ENCODE data around the gene SLAMF1.
A peak's percentile ranks its signal among the peaks of the same experiment; 100 is the strongest.
"Not testable (repeated sequence)": the region's sequence is repeated elsewhere in the genome, so short reads cannot be mapped to it uniquely, and the experiment has no call there.

SLAMF1 gene, protein sequence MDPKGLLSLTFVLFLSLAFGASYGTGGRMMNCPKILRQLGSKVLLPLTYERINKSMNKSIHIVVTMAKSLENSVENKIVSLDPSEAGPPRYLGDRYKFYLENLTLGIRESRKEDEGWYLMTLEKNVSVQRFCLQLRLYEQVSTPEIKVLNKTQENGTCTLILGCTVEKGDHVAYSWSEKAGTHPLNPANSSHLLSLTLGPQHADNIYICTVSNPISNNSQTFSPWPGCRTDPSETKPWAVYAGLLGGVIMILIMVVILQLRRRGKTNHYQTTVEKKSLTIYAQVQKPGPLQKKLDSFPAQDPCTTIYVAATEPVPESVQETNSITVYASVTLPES

DNA sequence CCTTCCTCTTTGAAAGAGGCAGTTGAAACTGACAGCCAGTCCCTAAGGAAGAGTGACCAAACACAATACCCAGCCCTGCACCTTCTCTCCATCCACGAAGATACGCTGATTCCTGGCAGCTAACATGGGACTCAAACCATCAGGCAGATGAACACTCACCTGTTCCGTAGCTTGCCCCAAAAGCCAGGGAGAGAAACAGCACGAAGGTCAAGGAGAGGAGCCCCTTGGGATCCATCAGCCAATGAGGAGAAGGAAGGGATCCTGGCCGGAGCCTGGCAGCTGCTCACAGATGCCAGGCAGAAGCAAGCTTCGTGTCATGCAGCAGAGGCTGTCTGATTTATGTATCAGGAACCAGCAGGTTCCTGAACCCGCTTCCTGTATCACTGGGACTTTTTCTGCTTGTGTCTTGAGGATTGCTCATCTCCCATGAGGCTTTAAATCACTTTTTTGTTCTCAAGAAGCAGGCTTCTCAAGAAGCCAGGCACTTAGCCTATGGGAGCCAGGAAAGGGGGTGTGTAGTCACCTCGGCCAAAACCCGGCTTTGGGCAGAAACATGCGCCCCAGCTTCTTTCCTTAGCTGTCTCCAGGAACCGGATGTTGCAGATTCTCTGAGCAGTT is at the start of gene SLAMF1:
Gene SLAMF1 (minus strand): TSS at position 334 of the 618 bp plus-strand sequence. CDS start 99 bp downstream, at position 235.
- DNase-seq: peak; percentile 49 to 52

DNA sequence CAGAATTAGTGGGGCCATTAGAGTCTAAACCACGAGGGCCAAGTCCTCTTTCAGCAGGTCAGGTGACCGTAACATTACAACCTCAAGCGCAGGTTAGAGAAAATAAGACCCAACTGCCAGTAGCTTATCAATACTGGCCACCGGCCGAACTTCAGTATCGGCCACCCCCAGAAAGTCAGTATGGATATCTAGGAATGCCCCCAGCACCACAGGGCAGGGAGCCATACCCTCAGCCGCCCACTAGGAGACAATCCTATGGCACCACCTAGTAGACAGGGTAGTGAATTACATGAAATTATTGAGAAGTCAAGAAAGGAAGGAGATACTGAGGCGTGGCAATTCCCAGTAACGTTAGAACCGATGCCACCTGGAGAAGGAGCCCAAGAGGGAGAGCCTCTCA is 45.5 kb upstream of the SLAMF1 start:
- DNase-seq: not testable (repeated sequence)

DNA sequence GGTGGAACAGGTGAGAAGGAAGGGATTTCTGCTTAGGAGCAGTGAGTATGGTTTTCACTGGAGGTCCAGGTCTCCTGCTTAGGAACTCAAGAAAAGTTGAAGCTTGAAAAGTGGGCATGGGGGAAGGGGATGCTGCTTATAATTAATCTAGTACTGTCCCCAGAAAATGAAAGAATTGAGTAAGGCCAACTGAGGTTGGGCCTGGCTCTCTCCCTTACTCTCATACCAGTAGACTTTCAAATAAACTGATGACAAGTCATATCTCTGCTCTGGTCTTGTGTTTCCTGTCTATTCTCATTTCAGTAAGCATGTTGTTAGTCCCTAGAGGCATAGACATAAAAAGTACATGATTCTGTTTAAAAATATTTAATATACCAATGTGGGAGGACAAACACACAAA is 38.4 kb upstream of the SLAMF1 start:
- DNase-seq: no peak

GRCh38 chr1:160682983-160683865 is 36.4 kb upstream of the SLAMF1 start:
- DNase-seq: peak; percentile 11 to 49

DNA sequence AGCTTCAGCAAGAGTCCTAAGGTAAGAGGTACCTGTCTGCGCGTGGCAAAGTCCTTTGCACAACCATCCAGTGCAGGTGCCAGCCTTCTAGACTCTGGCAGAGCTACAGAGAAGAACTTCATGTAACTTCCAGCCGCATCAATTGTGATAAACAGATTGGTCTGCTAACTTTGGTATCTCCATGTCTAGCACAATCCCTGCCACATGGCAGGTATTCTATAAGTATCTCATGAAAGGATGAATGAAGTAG is 35.0 kb upstream of the SLAMF1 start:
- DNase-seq: no peak

GRCh38 chr1:160681066-160681890 is 34.4 kb upstream of the SLAMF1 start:
- peak; percentile 88 to 89 for DNase-seq

GRCh38 chr1:160680399-160680798 is 33.6 kb upstream of the SLAMF1 start:
- no peak for DNase-seq

DNA sequence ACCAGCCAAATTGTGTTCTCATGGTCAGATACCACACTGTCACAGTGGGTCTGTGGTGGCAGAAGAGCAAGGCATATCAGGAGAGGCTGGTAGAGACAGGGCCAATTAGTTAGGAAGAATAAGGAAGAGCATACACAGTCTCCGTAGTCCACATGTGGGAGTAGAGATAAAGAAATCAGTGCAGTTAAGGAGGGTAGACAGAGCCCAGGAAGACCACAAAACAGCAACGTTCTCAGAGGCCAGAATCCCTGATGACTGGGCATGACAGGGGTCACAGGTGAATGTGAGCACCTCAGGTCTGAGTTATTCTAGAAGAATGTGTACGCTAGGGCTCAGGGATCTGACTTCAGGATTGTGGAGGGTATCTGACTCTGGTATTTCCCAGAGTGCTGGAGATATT is 33.0 kb upstream of the SLAMF1 start:
- DNase-seq: no peak

- no peak for DNase-seq
These were observed 30.2 kb upstream of the SLAMF1 start for GRCh38 chr1:160676869-160677597.

GRCh38 chr1:160675641-160676410 is 29.0 kb upstream of the SLAMF1 start:
- DNase-seq: peak; percentile 77 to 80

GRCh38 chr1:160674415-160674814 is 27.6 kb upstream of the SLAMF1 start:
- DNase-seq: no peak

DNA sequence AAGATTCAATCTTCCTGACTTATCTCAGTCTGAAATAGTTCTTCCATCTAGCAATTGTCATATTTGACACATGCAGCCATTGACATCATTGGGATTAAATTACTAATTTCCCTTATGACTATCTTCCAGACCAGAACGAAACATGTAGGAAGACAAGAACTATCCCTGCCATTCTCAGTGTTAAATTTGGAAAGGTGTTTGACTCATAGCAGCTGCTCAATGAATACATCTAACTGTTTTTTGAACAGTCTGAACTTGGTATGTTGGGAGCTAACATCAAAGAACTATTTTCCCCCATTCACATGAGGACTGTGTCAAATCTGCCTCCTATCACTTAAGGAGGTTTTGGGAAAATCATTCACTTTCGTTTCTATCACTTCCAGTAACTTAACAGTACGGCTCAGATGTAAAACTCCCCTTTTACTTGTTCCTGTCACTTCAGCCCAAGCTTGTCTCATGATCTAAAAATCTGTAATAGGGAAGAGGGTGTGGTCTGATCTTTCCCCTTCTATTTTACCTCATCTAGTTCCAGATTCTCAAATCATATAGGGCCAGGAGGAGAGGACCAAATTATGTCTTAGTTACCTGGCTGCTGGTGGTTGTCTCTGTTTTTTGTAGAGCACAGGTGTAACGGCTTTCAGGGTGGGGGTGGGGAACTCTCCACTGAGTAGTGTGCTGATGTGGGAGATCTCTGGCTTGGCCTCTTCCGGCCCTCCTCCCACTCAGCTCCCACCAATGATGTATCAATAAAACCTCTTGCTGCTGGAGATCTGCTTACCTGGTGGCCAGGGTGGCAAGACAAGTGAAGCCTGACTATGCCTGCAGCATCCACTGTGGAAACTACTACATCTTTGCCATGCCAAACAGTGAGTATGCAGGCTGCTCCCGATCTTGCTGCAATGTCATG is 26.2 kb upstream of the SLAMF1 start:
- DNase-seq: no peak

- DNase-seq: no peak
These were observed 25.0 kb upstream of the SLAMF1 start for GRCh38 chr1:160671603-160672517.

GRCh38 chr1:160670701-160671100 is 23.9 kb upstream of the SLAMF1 start:
- no peak for DNase-seq

- DNase-seq: no peak
These were observed 23.0 kb upstream of the SLAMF1 start for GRCh38 chr1:160669802-160670201.

- no peak for DNase-seq
These were observed 22.4 kb upstream of the SLAMF1 start for GRCh38 chr1:160669276-160669675.

GRCh38 chr1:160667896-160668295 is 21.1 kb upstream of the SLAMF1 start:
- no peak for DNase-seq

GRCh38 chr1:160666079-160666442 is 19.2 kb upstream of the SLAMF1 start:
- DNase-seq: no peak
